Measurements from ENCODE around the gene WRNIP1. TPM values are rescaled to one million over a fixed set of nuclear protein-coding genes. Genes with fewer than 3 reads are reported as not detected.

Gene WRNIP1
- 43.4 TPM for polyA plus RNA-seq (2013, experiment 1 of 2; ENCODE audit: insufficient read length)
- polyA plus RNA-seq (2013, experiment 2 of 2; ENCODE audit: insufficient read length) = 38.9 TPM

DNA sequence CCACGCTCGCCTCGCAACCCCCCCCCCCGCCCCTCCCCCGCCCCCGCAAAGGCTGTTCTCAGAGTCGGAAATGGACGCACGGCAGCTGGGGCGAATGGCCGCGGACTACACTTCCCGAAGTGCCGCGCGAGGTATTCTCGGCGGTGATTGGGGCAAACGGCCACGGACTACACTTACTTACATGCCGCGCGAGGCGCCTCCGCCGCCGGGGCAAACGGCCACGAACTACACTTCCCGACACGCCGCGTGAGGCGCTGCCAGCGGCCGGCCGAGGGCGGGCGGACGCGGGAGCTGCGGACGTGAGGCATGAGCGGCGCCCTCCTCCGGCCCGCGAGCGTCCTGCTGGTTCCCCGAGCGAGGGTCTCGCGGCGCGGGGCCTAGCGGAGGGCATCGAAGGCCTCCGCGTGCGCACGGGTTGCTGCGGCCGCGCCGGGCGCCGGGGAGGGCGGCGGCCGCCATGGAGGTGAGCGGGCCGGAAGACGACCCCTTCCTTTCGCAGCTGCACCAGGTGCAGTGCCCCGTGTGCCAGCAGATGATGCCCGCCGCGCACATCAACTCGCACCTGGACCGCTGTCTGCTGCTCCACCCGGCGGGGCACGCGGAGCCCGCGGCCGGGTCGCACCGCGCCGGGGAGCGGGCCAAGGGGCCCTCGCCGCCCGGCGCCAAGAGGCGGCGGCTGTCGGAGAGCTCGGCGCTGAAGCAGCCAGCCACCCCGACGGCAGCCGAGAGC lies at the start of gene WRNIP1:
Gene WRNIP1, plus strand, starts transcription at position 228 of the 730 bp plus-strand sequence. Its CDS starts 230 bp downstream, at position 458.
- DNase-seq = peak; percentile 99

DNA sequence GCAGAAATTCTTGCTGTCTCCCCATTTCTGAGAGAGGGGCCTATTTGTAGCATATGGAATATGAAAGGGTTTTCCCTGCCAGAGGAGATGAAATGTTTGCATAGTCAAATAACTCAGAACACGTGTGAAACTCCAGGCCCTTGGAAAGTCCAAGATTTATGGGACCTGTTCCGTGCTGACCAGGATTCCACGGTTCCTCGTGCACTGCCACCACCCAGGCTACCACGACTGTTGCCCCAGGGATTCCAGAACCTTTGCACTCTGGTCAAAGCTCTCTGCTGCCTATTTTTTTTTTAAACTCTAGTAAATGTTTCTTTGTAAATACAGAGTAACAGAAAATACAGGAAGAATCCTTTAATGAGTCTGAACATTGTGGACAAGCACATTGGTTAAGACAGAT lies 49.5 kb upstream of the WRNIP1 start:
- no peak for DNase-seq

DNA sequence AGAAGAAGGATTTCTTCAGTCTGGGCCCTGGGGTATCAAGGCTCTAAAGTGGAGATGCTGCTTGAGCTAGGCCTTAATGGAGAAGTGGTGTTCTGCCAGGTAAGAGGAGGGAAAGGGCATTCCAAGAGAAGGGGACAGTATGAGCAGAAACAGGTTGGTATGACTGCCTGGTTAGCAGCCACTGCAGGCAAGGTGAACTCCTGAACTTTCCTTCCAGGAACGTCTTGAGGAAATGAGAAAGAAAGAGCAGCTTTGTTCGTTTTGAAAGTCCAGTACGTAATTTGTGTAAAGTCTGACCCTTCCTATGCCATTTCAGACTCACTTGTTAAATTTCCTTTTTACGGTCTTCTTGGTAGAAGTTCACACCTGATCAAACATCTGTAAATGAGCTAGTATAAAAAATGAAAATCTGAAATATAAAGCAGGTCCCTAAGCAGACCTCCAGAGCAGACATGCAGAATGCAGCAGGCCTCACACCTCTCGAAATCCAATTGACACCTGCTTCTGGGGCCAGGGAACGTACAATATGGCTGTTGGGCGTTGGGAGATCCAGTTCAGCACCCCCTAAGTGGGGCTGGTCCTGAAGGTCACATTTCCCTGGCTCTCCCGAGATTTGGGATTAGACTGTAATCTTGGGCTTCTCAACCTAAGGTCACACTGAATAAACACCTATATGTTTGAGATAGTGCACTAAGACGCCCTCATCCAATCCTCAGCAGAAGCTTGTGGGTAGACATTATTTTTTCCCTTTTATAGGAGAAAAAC lies 48.1 kb upstream of the WRNIP1 start:
- no peak for DNase-seq

DNA sequence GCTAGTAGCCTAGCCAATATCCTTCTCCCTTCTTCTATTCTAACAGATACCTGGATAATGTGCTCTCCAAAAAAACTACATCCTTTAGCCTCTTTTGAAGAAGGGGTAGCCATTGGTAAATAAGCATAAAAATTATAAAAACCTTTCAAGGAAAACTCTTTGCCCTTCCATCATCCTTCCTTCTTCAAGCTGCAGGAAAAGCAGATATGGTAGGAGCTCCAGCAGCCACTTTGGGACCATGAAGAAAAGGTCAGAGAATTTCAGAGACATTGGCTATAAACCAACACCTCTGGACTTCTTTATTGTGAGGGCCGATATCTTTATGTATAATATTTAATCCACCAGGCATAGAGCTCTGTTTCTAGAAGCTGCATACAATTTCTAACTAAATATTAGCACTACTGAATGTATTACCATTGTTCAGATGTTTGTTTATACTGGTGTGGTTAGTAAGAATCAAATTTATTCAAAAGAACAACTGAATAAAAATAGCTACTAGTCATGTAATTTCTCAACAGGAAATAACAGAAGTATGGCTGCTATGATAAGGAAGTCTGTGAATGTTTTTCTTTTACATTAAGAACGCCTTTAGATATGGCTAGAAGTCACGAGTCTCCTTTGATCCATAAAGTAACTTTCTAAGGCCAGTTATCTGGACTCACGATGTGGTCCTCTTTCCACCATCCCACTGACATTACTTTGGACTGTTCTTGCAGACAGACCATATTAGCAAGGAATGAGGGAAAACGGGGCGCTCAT lies 46.7 kb upstream of the WRNIP1 start:
- DNase-seq = peak; percentile 47

DNA sequence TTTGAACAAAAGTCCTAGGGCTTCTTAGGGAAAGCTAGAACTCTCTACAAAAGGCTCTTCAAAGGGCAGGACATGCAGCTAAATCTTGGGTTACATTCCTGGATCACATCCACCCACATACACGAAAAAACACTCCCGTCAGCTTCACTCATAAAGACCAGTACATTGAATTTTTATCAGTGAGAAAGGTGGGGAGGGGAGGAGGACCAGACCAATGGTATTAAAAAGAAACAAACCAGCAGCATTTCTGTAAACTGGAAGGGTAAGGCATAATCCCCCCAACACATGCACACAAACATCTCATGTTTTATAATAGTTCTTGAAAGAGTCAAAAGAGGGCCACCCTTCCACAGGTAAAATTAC lies 46.1 kb upstream of the WRNIP1 start:
- DNase-seq = no peak

DNA sequence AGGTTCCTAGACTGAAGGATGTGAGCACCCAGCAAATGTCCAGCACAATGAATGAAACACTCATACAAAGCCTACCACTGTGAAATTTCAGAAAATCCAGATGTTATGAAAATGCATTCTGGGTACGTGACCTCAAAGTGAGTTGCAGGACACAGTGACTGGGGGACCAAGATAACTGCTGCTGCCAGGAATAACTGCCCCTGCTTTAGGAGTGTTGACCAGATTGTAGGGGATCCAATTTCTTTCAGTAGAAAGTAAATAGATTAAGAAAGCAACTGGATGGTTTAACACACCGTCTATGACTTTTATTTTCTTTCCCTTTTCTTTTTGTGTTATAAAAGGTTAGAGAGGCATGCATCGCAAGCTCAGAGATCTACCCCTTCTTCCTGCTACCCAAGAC lies 44.0 kb upstream of the WRNIP1 start:
- no peak for DNase-seq

DNA sequence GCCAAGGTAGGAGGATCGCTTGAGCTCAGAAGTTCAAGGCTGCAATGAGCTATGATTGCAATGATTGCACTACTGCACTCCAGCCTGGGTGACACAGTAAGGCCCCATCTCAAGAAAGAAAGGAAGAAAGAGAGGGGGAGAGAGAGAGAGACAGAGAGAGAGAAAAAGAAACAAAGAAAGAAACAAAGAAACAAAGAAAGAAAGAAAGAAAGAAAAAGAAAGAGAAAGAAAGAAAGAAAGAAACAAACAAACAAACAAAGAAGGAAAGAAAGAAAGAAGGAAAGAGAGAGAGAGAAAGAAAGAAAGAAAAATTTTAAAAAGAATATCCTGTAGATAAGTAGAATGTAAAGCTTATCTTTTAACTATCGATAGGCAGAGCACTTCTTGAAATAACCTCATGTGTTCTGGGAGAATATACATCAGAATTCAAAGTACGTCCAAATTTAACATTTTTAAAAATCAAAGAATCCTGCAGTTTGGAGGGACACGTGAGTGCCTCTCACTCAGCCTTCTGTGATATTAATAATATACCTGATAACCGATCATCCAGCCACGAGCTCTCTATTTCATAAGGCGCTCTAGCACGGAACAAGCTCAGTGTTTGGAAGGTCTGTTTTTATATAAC lies 39.7 kb upstream of the WRNIP1 start:
- no peak for DNase-seq

DNA sequence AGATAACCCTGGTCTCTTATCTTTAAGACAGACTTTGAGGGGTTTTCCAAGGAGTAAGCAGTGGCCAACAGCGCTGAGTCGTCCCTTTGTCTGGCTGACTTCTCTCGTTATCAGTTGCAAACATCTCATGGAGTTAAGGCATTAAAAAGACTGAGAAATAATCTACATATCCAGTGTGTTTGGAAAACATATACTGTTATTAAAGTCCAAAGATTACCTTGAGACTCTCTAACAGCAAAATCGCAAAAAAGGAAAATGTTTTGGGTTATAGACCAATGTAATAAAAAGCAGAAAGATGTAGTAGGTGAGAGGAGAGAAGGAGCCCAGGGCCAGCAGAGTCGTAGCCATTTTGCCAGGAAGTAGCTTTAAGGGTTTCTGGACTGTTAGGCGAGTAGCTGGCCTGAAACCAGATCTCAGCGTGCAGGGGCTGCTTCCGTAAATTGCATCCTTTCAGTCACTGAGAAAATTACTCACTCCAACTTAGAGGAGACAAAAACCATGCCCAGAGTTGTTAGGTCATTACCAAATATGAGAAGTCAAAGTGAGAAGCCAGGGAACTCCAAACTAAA lies 39.1 kb upstream of the WRNIP1 start:
- DNase-seq = peak; percentile 40

DNA sequence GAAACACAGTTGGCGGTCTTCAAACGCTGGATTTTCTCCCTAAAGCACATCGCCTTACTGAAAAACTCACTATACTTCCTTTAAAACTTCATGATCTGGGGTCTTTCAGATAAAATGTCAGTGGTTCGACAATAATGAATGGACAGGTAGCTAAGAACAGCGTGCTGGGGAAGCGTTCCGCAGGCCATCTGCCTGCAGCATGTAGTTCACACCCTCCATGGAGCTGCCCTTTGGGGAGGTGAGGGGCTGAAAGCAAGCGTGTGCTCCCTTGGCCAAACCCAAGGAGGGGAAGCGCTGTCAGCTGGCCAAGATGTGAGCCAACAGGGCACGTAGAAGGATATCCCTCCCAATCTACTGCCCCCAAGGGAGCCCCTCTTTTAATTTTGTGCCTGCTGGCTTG lies 35.3 kb upstream of the WRNIP1 start:
- no peak for DNase-seq

DNA sequence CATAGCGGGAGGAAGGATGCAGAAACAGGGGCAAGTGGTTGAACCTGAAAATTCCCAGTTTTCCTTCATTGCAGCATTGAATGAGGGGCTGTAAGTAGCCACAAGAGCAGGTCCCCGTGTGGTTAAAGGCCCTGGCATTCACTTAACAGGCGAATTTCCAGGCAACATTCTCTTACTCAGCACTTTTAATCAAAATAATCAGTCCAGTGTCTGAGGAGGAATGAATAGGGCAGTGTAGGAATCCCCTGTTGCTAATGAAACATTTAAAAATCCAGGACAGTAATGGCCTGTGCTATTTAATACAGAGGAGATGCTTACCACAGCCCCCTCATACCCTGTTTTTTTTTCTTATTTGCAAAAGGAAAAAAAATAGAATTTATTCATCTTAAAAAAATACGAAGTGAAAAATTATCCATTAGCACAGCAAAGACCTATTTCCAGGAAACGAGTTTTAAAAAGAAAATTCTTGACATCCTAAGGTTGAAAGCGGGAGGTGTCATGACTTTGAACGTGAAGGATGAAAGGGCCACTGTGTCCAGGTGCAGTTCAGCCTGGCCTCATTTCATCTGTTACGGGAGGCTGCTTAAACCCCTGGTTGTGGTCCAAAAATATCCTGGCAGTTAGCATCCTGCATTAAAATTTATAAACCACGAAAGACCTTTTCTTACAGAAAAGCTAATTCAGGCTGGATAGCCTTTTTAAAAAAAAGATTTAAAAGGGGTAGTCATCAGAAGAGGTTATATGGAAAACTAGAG lies 34.7 kb upstream of the WRNIP1 start:
- DNase-seq = no peak

DNA sequence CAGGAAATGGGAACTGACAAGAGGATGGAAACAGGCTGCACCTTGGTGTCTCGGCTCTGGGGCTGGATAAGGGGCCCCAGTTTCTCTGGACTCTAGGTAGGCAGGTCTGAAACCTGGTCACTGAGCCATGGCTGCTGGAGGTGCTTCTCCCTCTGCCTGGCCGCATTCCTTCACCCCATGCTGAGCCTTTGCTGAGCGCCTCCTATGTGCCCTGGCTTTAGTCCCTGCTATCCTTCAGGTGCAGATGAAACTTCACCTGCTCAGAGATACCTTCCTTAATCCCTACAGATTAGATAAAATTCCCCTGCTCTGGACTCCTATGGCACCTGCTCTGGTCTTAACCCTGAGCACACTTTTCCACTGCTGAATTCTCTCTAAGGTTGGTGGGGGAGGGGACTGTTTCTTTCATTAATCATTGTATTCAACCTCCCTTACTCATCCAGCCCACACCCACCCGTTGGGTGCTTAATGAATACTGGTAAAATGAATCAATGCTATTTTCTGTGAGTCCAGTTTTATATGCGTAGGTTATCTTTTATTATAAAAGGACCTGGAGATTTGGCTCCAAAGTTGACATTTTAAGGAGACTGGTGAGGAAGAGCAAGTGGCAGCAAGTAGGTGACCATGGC lies 33.8 kb upstream of the WRNIP1 start:
- DNase-seq = no peak

DNA sequence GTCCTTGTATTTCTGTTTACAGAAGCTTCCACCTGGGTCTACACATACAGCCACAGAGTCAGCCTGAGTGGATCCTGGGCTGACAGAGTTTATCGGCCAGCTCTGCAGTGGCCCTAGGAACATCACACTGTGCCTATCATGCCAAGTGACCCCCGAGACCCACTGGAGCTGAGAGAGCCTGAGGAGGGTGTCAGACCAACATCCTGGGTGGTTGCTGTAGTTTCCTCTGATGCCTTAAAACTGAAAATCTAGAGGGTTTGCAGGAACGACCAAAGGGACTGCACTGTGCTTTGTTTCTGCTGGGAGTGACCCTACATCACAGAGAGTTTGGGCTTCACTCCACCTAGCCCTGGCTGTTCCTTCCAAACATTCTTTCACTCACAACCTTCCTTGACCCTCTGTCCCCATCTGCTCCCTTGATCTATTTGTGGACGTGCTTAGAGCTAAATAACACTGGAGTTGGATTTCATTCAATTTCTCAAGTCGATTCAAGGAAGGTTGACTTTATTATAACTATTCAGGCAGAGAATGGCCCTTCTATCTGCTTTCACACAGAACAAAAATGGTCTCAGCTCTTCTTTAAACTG lies 32.6 kb upstream of the WRNIP1 start:
- DNase-seq = no peak

DNA sequence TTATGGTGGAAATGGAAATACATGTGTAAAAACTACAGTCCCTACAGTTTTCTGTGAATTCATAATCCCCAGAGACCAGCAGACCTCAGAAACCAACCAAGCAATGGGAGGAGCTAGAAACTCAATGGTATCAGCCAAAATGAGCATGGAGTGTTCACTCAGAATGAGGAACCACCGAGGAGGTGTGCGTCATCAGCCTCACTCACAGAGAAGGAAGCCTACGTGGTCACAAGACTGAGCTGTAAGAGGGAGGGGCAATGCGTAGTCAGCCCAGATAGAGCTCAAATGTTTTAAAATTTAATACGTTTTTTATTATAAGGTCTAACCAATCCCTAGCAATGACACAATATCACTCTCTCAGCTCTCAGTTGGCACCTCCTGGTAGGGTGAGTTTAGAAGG lies 31.9 kb upstream of the WRNIP1 start:
- DNase-seq = peak; percentile 21

DNA sequence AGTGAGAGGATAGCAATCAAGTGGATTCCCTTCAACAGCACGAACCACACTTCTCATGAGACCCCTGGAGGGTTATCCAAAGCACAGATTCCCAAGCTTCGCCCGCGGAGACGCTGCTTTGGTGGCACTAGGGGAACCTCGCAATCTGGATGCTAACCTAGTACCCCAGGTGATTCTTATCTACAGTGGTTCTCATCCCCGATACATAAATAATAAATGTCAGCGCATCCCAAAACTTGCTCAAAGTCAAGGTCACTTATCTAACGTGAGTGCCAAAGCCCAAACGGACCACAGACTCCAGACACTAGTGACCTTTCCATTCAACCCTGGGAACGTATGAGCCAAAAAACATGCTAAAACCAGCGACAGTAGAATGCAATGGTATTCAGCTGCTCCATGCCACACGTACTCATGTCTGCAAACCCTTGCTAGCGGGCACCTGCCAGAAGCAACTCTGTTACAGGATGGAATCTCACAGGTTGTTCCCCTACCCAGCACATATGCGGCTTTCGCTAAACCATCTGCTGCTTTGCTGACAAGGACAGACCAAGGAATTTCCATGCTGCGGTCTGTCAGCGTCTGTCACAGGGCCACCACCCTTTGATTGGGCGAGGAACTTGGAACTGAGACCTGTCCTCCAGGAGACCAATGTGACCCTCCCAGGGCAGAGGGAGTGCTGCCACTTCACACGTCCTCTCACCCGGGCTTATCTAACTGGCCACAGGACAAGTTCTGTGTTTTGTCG lies 31.3 kb upstream of the WRNIP1 start:
- DNase-seq = no peak

DNA sequence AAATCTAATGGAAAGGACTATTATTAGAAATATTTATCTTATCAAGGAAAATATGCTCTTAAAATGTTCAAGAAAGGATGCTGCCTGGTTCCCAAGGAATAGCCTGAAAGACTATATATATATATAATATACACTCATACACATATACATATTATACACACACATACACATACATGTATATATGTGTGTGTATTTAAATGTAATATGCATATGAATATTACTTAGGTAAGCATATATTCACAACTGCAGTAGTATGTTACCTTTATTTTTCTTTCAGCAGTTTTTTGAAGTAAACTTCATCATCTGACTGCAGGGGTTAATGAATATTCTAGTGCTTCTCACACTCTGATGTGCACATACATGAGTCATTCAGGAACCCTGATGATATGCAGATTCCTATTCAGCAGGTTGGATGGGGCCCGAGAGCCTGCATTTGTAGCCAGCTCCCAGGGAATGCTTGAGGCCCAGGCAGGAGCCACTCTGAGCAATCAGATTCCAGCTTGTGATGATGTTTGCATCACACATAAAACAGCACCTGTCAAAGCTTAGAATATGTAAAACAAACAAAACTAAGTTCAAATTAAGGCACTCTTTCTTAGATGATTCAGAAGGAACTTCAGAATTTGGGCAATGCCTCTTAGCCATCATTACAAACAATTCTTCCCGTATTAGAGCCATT lies 30.6 kb upstream of the WRNIP1 start:
- no peak for DNase-seq

DNA sequence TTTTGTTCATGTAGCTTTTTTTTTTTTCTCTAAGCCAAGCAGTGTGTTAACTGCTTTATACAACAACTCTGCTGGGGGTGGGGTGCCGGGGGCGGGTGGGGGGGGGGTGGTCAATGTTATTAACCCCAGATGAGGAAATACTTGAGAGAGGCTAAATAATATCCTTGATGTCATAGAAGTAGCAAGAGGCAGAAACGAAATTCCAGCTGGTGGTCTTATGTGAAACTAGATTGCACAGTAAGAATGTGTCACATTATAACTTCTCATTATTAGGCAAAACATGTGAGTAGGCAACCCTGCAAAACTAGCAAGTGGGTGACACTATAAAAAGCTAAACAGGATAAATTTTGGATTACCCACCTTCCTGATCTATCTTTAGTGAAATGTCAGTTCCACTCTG lies 27.3 kb upstream of the WRNIP1 start:
- DNase-seq = no peak

DNA sequence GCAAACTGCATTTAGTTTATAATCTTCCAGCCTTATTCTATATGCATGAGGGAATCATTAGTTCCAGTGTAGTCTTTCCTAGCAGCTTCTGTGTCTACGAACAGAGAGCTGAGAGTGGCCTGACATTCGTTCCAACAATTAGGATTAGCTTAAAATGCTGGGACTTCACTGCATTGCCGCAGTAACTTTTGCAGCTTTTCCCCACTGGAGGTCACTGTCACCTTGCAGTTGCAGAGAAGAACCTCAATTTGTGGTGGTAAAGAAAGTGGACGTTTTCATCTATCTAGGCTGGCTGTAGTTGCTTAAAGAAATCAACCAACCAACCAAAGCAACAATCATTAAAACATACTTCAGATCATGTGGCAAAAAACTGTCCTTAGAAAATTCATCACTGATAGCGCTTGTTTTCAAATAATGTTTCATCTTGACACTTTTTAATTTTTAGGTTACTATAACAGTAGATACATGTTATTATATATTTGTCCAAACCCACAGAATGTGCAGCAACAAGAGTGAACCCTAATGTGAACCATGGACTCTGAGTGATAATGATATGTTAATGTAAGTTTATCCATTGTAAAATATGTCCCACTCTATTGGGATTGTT lies 26.7 kb upstream of the WRNIP1 start:
- peak; percentile 64 for DNase-seq

DNA sequence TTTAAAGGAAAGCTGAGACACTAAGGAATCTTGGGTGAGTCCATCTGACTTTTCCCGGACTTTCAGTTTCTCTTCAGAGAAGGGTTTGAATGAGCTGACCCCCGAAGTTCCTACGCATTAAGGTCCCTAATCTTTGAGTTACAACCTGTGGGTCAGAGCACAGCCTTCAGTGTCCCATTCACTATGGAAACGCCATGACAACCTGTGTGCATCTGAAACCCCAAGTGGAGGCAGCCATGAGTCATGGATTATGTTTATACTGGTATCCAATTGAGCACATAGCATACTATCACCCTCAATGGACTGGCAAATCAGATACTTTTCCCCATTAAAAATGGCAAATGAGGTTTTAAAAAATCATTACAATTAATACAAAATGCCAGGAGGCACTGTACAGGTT lies 25.9 kb upstream of the WRNIP1 start:
- DNase-seq = peak; percentile 61

DNA sequence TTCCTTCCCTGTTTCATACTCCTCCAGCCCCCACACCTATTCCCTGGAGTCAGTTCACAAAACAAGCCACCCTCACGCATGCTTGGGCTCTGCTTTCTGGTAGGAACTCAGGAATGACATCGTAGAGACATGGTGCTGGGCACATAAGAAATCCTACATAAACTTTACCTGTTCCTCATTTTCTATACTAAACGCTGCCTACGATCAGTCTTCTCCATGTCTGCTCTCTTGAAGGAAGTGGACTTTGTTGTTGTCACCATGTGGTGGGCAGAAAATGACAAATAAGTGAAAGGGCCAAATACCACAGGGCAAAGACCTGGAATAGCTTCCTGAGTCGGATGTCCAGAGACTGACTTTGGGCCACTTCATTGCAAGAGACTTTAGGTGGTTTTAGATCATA lies 24.6 kb upstream of the WRNIP1 start:
- no peak for DNase-seq
